Adrenal gland (tissue), 5 donors: ENCODE measurements around the gene SDHC.

ENCODE experiments used
- CTCF ChIP-seq, 6 experiments: fragments of 450-650 bp in 4 of 6; fragments of 200-600 bp in 2 of 6; sonication (generic) in 1 of 6; IDR thresholded peaks; 1 replicate in 5 of 6; 2 replicates in 1 of 6; pipeline versions ENCODE4 v1.5.1 to v1.8.0; 2016 to 2021; ENCODE audit warnings: antibody characterized with exemption in 6 of 6, mild to moderate bottlenecking in 2 of 6, moderate library complexity in 1 of 6
- POLR2A ChIP-seq, 2 donors: fragments of 450-650 bp; IDR thresholded peaks; one replicate each; pipeline ENCODE4 v1.6.1; 2017; ENCODE audit warnings: antibody characterized with exemption in 2 of 2, mild to moderate bottlenecking in 2 of 2, moderate library complexity in 1 of 2
- donor health status: DM: no; HTN: no; CAD: no.

DNA sequence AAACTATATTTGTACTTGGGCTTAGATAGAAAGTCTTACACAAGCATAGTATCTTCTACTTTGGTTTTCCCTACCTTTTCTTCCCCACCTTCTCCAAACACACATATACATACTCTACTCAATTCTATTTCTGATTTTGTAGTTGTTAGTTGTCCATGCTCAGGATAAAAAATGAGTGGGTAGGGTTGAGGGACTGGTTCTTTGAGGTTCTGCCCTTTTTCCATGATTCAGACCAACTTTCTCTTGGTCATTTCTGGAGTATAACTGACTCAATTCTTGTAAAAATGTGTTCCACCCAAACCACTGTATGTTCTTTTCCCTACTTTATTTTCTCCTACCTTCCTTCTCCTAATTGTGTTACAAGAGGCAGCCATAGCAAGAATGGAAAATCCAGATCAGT lies 50.2 kb downstream of the SDHC start:
- TF ChIP-seq CTCF (IDR thresholded peaks at IDR 0.05) = no peak
- TF ChIP-seq POLR2A (IDR thresholded peaks at IDR 0.05) = no peak
